Superior temporal gyrus (tissue), 1 donor: Measurements from ENCODE around the gene NEK6.

ENCODE experiments used
- DNase-seq: peaks from one replicate; pipeline ENCODE4 v3.0.0-alpha.2; 2016; ENCODE audit errors: extremely low spot score

The NEK6 gene

DNA sequence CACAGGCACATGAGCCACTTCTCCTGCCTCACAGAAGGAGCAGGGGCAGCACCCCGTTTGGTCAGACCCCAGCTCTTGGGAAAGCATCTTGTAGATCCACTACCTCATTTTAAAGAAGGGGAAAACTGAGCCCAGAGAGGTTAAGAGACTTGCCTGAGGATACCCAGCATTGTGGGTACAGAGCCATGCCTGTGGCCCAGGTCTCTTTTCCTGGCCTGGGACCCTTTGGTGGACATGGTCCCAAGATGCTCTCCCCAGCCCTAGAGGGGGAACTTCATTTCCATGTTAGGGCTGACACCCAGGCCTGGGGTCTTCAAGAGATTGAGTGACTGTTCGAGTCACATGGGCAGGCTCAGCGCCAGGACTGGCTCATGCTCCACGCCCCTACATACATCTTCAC, 64.2 kb downstream of the NEK6 start:
- no peak for DNase-seq

GRCh38 chr9:124322618-124323432, 65.1 kb downstream of the NEK6 start:
- no peak for DNase-seq

DNA sequence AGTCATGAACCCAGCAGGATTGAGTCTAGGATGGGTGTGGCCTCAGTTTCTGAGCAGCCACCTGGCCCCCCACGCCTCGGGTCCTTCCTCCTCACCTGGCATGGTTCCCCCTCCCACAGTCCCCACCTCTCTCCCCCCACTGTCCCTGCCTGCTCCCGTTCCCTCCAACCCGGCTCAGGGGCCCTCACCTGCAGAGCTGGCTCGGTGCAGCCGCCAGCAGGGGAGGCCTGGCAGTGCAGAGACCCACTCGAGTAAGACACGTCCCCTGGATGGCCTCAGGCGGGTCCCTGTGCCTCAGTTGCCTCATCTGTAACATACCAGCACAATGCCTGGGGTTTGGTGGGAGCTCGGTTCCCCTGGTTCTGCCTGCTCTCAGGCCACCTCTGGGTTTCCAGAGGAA, 66.2 kb downstream of the NEK6 start:
- DNase-seq, result no peak

GRCh38 chr9:124325816-124326215, 68.1 kb downstream of the NEK6 start:
- no peak for DNase-seq

DNA sequence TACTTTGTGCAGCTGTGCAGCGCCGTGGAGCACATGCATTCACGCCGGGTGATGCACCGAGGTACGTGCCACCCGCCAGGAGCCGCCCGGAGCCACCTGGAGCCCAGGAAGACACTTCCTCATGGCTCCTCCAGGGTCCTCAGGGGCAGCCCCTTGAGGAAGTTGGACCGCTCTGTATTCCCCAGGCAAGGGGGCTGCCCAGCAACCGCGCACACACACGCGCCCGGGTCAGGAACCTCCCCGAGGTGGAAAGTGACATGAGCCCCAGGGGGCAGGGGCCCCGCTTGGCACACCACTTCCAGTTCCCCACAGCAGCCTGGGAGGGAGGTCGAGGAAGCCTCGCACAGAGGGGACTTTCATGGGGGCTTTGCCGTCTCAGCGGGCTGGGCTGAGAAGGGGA, 68.6 kb downstream of the NEK6 start:
- no peak for DNase-seq

DNA sequence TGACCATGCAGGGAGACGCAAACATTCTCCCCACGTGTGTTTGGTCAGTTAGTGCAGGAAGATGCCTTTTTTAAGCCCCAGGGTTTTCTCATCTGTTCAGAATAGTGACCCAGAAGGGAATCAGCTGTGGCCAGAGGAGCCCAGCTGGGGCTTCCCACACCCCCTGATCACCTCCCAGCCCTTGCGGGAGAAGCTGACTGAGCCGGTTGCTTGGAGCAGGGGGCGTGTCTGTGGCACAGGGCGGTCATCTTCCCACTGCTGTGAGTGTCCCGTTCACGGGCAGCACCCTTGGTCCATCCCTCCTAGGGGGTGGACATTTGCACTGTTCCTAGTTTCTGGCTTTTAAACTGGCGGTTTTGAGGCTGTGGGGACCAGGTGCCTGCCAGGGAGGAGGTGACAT, 69.7 kb downstream of the NEK6 start:
- no peak for DNase-seq

DNA sequence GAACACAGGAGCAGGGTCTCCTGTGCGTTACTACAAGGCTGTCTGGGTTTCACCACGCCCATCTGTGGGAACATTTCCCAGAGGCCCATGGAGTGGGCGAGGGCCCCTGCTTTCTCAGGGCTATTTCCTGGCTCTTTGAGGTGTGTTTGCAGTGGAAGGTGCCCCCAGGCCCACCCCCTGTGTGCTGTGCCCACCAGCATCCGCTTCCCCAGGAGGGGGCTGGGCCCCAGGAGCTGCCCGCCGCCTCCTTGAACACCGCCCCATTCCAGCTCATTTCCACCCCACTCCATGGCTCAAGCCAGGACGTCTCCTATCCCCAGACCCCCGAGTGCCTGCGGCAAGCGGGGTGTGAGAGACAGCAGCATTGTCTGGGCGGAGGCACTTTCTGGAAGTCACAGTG, 70.5 kb downstream of the NEK6 start:
- no peak for DNase-seq

DNA sequence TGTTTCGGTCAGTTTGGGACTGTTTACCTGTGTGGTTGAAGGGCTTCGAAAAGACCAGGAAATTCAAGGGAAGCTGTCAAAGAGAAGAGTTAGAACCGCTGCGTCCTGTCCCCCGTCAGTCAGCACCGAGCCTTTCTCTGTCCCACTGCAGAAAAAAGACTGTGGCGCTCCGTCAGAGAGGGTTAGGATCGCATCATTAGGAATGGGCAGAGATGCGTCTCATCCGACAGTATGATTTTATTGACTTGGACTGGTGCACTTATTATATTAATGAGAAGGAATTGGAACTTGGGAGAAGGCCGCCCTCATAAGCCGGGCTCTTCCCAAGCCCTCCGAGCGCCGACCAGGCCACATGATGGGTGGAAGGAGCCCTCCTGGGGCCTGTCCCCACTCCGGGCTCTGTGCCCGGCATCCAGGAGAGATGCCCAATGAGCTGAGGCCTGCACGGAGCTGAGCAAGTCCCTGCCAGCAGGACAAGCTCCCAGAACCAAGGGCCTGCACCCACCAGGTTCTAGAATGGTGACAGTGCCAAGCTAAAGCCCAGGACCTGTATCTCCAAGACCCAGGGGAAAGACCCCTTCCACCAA, 71.5 kb downstream of the NEK6 start:
- DNase-seq, result no peak

GRCh38 chr9:124330011-124330697, 72.4 kb downstream of the NEK6 start:
- no peak for DNase-seq

DNA sequence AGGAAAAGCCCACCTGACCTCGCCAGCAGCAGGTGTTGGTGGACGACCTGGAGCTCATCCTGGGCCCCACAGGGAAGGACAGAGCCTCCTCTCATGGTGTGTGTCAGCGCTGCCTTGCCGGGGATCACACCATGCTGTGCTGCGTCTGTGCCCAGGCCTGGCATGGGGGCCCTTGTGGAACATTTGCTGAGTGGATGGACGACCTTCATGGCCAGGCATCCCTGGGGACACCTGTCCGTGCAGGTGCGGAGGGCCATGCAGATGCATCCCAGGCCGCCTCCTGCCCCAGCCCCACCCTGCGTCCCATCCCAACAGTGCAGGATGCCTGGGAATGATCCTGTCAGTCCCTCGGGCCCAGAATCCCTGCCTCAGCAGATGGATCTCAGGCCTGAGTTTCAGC, 73.8 kb downstream of the NEK6 start:
- no peak for DNase-seq

- no peak for DNase-seq
Observed at GRCh38 chr9:124332361-124333202, 74.8 kb downstream of the NEK6 start.

GRCh38 chr9:124333203-124333579, 75.4 kb downstream of the NEK6 start:
- DNase-seq, result no peak

DNA sequence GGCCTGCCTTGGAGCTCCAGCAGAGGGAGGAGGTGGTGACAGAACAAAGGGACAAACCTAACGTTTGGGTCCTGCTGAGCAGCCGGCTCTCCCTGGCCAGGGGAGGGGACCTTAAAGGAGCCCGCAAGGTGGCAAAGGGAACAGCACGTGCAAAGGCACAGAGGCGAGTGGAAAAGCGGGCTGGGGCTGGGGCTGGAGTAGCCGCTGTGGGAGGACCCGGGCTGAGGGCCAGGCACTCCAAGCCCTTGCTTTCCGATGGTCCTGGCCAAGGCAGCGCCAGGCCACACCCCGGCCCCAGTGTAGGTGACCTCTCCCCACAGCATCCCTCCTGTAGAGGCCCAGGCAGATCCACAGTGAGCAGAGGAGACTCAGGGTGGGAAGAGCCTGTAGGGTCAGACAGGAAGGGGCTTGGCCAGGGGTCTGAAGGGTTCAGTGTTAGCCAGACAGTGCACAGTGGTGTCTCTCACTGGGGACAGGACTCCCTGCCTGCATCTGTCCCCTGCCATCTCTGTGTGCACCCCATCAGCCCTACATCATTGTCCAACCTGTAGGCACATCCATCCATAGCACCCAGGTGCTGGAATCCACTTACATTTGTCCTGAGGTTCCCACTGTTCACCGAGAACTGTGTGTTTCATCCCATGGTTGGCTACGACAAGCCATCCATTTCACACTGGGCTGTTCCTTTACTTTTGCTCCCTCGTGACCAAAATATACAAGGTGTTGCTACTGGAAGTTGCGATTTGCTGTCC, 77.0 kb downstream of the NEK6 start:
- no peak for DNase-seq

DNA sequence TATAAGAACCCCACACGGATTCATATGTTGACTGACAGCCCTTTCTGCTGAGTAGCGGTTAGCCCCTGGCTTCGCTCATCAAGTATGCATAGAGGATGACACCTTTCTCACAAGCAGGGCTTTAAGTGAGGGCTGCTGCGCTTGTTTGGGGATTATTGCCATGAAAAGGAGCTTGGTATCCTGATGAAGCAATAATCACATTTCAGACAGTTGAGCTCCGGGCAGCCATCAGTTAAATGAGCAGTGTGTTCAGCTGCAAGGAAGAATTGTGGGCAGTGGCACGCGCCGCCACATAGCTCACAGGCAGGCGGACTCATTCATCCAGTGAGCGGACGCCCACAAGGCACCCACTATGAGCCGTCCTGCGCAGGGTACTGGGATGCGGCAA, 77.6 kb downstream of the NEK6 start:
- no peak for DNase-seq

GRCh38 chr9:124337562-124337961, 79.8 kb downstream of the NEK6 start:
- DNase-seq, result no peak

GRCh38 chr9:124339603-124340146, 81.9 kb downstream of the NEK6 start:
- no peak for DNase-seq

DNA sequence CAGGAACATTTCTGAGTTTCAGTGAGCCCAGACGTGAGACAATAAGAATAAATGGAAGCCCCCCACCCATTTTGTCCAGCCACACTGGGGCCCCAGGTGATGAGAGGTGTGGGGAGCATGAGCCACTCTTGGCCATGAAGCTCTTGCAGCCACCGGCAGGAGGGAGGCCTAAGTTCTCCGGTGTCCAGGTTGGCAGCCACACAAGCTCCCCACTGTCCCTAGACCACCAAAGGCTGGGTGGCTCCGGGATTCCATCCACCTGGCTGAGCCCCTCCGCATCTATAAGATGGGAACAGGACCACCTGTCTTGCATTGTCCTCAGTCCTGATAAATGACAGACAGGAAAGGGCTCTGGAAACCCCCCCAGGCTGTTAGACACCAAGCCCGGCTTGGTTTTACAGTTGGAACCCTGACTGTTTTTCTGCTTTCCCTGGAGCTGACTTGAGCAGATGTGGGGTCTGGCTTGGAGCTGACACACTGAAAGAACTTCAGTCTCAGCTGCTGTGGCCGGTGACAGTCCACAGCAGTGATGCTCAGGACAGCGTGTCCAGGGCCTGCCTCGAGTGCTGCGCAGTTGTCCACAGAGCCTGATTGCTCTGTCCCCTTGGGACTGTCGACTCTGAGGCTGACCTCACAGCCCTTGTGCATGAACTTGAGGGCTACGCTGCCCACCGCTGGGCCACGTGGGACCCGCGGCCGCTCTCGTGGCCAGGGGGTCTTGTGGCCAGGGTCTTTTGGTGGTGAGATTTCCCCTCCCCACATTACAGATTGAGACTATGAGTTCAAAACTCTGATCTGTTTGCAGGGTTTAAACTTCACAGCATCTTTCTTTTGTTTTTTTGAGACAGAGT, 82.7 kb downstream of the NEK6 start:
- no peak for DNase-seq

GRCh38 chr9:124341455-124342170, 83.9 kb downstream of the NEK6 start:
- DNase-seq, result no peak

- DNase-seq, result no peak
Observed at GRCh38 chr9:124342402-124342775, 84.6 kb downstream of the NEK6 start.
